H9 (cell line): ENCODE data around the gene KCNMB4. TPM values are rescaled to one million over a fixed set of nuclear protein-coding genes. Genes with fewer than 3 reads are reported as not detected.

Source experiments
- DNase-seq: peaks from one replicate; pipeline ENCODE4 v3.0.0-alpha.2; 2017
- H2AFZ ChIP-seq: one replicate; pipeline ENCODE4 v1.6.1; 2013; ENCODE audit warnings: mild to moderate bottlenecking, low read length, control low read depth, moderate library complexity
- H2AK5ac ChIP-seq: 2 replicates; pipeline ENCODE4 v1.6.1; 2013; ENCODE audit warnings: low read length, control low read depth, mixed read lengths; ENCODE audit not compliant: insufficient read length
- H2BK120ac ChIP-seq: one replicate; pipeline ENCODE4 v1.6.1; 2013; ENCODE audit warnings: low read depth, mild to moderate bottlenecking, low read length, control low read depth, inconsistent platforms; ENCODE audit not compliant: poor library complexity, severe bottlenecking
- H2BK12ac ChIP-seq: 2 replicates; pipeline ENCODE4 v1.6.1; 2013; ENCODE audit warnings: low read length, control low read depth, mixed read lengths, low read depth; ENCODE audit not compliant: insufficient read length
- H2BK15ac ChIP-seq: 2 replicates; pipeline ENCODE4 v1.6.1; 2013; ENCODE audit warnings: low read depth, low read length, control low read depth
- H2BK20ac ChIP-seq: one replicate; pipeline ENCODE4 v1.6.1; 2013; ENCODE audit warnings: low read depth, mild to moderate bottlenecking, low read length, control low read depth, inconsistent platforms; ENCODE audit not compliant: poor library complexity, severe bottlenecking
- H2BK5ac ChIP-seq: 2 replicates; pipeline ENCODE4 v1.6.1; 2013; ENCODE audit warnings: low read length, control low read depth, mixed read lengths; ENCODE audit not compliant: insufficient read length
- H3K14ac ChIP-seq: 2 replicates; pipeline ENCODE4 v1.6.1; 2013; ENCODE audit warnings: low read length, control low read depth; ENCODE audit not compliant: insufficient read depth
- H3K18ac ChIP-seq: 2 replicates; pipeline ENCODE4 v1.6.1; 2013; ENCODE audit warnings: low read depth, mild to moderate bottlenecking, mixed read lengths, low read length, control low read depth; ENCODE audit not compliant: insufficient read length
- H3K23ac ChIP-seq: 2 replicates; pipeline ENCODE4 v1.6.1; 2013; ENCODE audit warnings: low read length, control low read depth, mixed read lengths, low read depth; ENCODE audit not compliant: insufficient read length
- H3K23me2 ChIP-seq: 2 replicates; pipeline ENCODE4 v1.6.1; 2013; ENCODE audit warnings: low read depth, mild to moderate bottlenecking, mixed read lengths, low read length, control low read depth; ENCODE audit not compliant: insufficient read length, poor library complexity, severe bottlenecking
- H3K27ac ChIP-seq: 2 replicates; pipeline ENCODE4 v1.5.1; 2013; ENCODE audit warnings: low read length, control low read depth, mixed read lengths, low read depth; ENCODE audit not compliant: insufficient read length
- H3K27me3 ChIP-seq: 2 replicates; pipeline ENCODE4 v1.6.1; 2013; ENCODE audit warnings: low read length, control low read depth, inconsistent platforms; ENCODE audit not compliant: insufficient read depth
- H3K4ac ChIP-seq: 2 replicates; pipeline ENCODE4 v1.6.1; 2013; ENCODE audit warnings: low read depth, mild to moderate bottlenecking, control low read depth, inconsistent platforms, low read length, moderate library complexity
- H3K4me1 ChIP-seq: 2 replicates; pipeline ENCODE4 v1.6.1; 2013; ENCODE audit warnings: low read length, control low read depth, inconsistent platforms; ENCODE audit not compliant: insufficient read depth
- H3K4me2 ChIP-seq: 2 replicates; pipeline ENCODE4 v1.6.1; 2013; ENCODE audit warnings: low read length, control low read depth, mixed read lengths; ENCODE audit not compliant: insufficient read length, insufficient read depth
- H3K56ac ChIP-seq: 2 replicates; pipeline ENCODE4 v1.6.1; 2013; ENCODE audit warnings: low read depth, mild to moderate bottlenecking, mixed read lengths, low read length, control low read depth; ENCODE audit not compliant: insufficient read length
- H3K79me1 ChIP-seq: 2 replicates; pipeline ENCODE4 v1.6.1; 2013; ENCODE audit warnings: low read depth, mild to moderate bottlenecking, moderate library complexity, low read length, control low read depth, inconsistent platforms; ENCODE audit not compliant: insufficient read depth, poor library complexity, severe bottlenecking
- H3K79me2 ChIP-seq: 2 replicates; pipeline ENCODE4 v1.6.1; 2013; ENCODE audit warnings: low read length, control low read depth, inconsistent platforms; ENCODE audit not compliant: insufficient read depth
- H3K9ac ChIP-seq: 2 replicates; pipeline ENCODE4 v1.6.1; 2013; ENCODE audit warnings: low read length, control low read depth, mixed read lengths; ENCODE audit not compliant: insufficient read length; ENCODE audit errors: extremely low read depth
- H3K9me3 ChIP-seq: one replicate; pipeline ENCODE4 v1.6.1; 2013; ENCODE audit warnings: low read depth, low read length, inconsistent platforms; ENCODE audit not compliant: control insufficient read depth
- H3T11ph ChIP-seq: one replicate; pipeline ENCODE4 v1.6.1; 2013; ENCODE audit warnings: mild to moderate bottlenecking, low read length, control low read depth, inconsistent platforms
- H4K20me1 ChIP-seq: one replicate; pipeline ENCODE4 v1.6.1; 2013; ENCODE audit not compliant: control insufficient read depth, insufficient read length, insufficient read depth
- H4K5ac ChIP-seq: 2 replicates; pipeline ENCODE4 v1.6.1; 2013; ENCODE audit warnings: low read depth, mild to moderate bottlenecking, mixed read lengths, low read length, control low read depth; ENCODE audit not compliant: insufficient read length
- H4K8ac ChIP-seq: replicated peaks from 2 replicates; pipeline ENCODE4 v1.6.1; 2013; ENCODE audit warnings: low read length, control low read depth, mixed read lengths, low read depth; ENCODE audit not compliant: insufficient read length
- H4K91ac ChIP-seq: 2 replicates; pipeline ENCODE4 v1.6.1; 2013; ENCODE audit warnings: low read depth, mild to moderate bottlenecking, moderate library complexity, mixed read lengths, low read length, control low read depth; ENCODE audit not compliant: insufficient read length
- H3K27ac Mint-ChIP-seq, 3 experiments: 2 replicates in 2 of 3; 3 replicates in 1 of 3; pipeline ENCODE4 v1.8.0; 2020 to 2021; ENCODE audit warnings: mixed read lengths in 3 of 3, mild to moderate bottlenecking in 1 of 3, moderate library complexity in 1 of 3
- H3K27me3 Mint-ChIP-seq: 2 replicates; pipeline ENCODE4 v1.8.0; 2021; ENCODE audit warnings: low read depth, mild to moderate bottlenecking, moderate library complexity, mixed read lengths
- H3K36me3 Mint-ChIP-seq, 3 experiments: 2 replicates in 2 of 3; 3 replicates in 1 of 3; pipeline ENCODE4 v1.8.0; 2020 to 2021; ENCODE audit warnings: low read depth in 3 of 3, mixed read lengths in 3 of 3; ENCODE audit not compliant: insufficient read depth in 1 of 3
- H3K4me1 Mint-ChIP-seq, 2 experiments: 2 replicates each; pipeline ENCODE4 v1.8.0; 2020; ENCODE audit warnings: mixed read lengths in 2 of 2
- H3K4me3 Mint-ChIP-seq, 2 experiments: 2 replicates in 1 of 2; 3 replicates in 1 of 2; pipeline ENCODE4 v1.8.0; 2020 to 2021; ENCODE audit warnings: mild to moderate bottlenecking in 2 of 2, mixed read lengths in 2 of 2, moderate library complexity in 1 of 2
- H3K9me3 Mint-ChIP-seq, 2 experiments: 2 replicates in 1 of 2; 3 replicates in 1 of 2; pipeline ENCODE4 v1.8.0; 2020; ENCODE audit warnings: mild to moderate bottlenecking in 2 of 2, mixed read lengths in 2 of 2, moderate library complexity in 1 of 2
- CTCF ChIP-seq: fragments of 200-600 bp; sonication (generic); conservative IDR thresholded peaks from 3 replicates; pipeline ENCODE4 v1.8.0; 2021; ENCODE audit warnings: antibody characterized with exemption, mild to moderate bottlenecking
- WGBS: extraction: QIAGEN DNeasy Blood & Tissue Kit; methylation state at CpG from one replicate; pipeline ENCODE4 v1.1.7; 2013; ENCODE audit warnings: missing lambda C conversion rate, low lambda C conversion rate, mixed read lengths; ENCODE audit not compliant: insufficient read length; ENCODE audit errors: extremely low coverage; 5-methylcytosine and 5-hydroxymethylcytosine counted together
- total RNA-seq: library from RNA; stranded (reverse); gene quantifications from 2 replicates; pipeline ENCODE4 v1.2.1, GENCODE V29; 2021

KCNMB4 gene
- total RNA-seq, 1 experiment from 2014 or later = 16.2 TPM

GRCh38 chr12:70354787-70355186, 11.3 kb upstream of the KCNMB4 start:
- H3K9me3 ChIP-seq = no peaks in the 10 kb centered on the region

More at GRCh38 chr12:70354787-70355186, 11.3 kb upstream of the KCNMB4 start:
- Histone ChIP-seq H2BK12ac (no peak overlapping the region), H2BK20ac (no peak overlapping the region), H4K5ac (no peak overlapping the region), H3K79me1 (no peaks in the 10 kb centered on the region), H4K91ac (no peak overlapping the region), H3K14ac (no peak overlapping the region), H4K8ac (no peak overlapping the region), H2BK5ac (no peak overlapping the region), H3K27me3 (no peaks in the 10 kb centered on the region), H3K4me2 (no peak overlapping the region), H2AFZ (no peak overlapping the region), H3K18ac (no peak overlapping the region), H3T11ph (no peak overlapping the region), H3K27ac (no peak overlapping the region), H4K20me1 (no peaks in the 10 kb centered on the region), H3K9ac (no peak overlapping the region), H2AK5ac (no peak overlapping the region), H2BK15ac (no peak overlapping the region), H3K79me2 (no peaks in the 10 kb centered on the region), H2BK120ac (no peak overlapping the region), H3K23me2 (no peaks in the 10 kb centered on the region), H3K23ac (no peak overlapping the region), H3K4me1 (no peaks in the 10 kb centered on the region), H3K56ac (no peak overlapping the region), H3K4ac (no peak overlapping the region)
- TF ChIP-seq CTCF = no peak
- Mint-ChIP-seq H3K36me3 (peaks cover 5 to 20% (median 19%) of the 10 kb centered on the region in 3 experiments), H3K27ac (peak overlapping the region in 1 of 3 experiments; percentile 48; a peak in 1 of 7 replicates), H3K9me3 (no peaks in the 10 kb centered on the region), H3K4me3 (no peak overlapping the region), H3K4me1 (no peaks in the 10 kb centered on the region), H3K27me3 (no peaks in the 10 kb centered on the region)
- DNase-seq = no peak
- no CpG with 5 or more reads among the region's 3 CpGs for WGBS
